ENCODE measurements around the gene HOXD3.

The HOXD3 gene

GRCh38 chr2:176156807-176157498 is at the start of gene HOXD3:
Gene HOXD3 (plus strand): TSS chr2:176157307. CDS start chr2:176169115, 11,808 bp downstream.
- no peak for DNase-seq

DNA sequence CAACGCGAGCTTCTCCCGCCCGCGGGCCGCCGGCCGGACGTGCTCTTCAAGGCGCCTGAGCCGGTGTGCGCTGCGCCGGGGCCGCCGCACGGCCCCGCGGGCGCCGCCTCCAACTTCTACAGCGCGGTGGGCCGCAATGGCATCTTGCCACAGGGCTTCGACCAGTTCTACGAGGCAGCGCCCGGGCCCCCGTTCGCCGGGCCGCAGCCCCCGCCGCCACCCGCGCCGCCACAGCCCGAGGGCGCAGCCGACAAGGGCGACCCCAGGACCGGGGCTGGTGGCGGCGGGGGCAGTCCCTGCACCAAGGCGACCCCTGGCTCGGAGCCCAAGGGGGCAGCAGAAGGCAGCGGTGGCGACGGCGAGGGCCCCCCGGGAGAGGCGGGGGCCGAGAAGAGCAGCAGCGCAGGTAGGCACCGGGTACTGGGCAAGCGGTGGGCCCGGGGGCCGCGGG is 49.4 kb upstream of the HOXD3 start:
- DNase-seq = no peak

DNA sequence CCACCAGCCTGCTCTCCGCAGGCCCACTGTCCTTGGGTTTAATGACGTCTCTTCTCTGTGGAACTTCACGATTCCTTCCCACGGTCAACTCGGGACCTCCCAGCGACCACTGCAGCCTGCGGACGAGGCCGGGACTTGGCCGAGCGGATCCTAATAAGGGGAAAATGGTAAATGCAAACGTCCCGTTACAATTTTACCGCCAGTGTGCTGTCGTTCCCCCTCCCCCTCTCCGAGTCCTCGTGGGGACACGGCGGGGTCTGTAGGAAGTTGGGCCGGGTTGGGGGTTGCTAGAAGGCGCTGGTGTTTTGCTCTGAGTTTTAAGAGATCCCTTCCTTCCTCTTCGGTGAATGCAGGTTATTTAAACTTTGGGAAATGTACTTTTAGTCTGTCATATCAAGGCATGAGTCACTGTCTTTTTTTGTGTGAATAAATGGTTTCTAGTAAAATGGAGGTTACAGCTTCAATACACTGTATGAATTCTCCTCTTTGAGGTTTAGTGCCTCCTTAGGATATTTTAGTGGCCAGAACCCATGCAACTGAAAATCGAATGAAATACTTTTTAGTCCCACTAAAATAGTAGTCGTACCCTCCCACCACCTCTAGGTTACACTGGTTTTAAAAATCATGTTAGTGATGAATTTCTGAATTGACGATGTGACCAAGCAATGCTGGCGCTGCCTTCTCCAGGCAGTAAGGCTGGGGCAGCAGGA is 47.8 kb upstream of the HOXD3 start:
- DNase-seq = no peak

- no peak for DNase-seq
Measured at GRCh38 chr2:176109946-176110345, 47.2 kb upstream of the HOXD3 start.

- DNase-seq = no peak
Measured at GRCh38 chr2:176110415-176111308, 46.4 kb upstream of the HOXD3 start.

DNA sequence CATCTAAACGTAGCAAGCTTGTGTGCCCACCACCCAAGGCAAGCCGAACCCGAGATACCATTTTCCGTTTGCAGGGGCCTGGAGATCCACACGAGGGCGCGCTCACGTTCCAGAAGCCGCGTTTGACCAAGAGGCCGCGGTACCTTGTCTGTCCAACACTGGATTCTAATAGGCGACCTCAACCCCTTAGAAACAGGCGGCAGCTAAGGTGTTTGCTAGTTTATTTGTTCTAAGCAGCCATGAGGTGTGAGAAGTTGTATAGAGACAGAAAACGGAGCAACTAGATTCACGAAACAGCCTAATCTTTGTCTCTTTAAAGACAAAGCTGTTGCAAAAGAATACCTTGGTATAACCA is 45.8 kb upstream of the HOXD3 start:
- no peak for DNase-seq

DNA sequence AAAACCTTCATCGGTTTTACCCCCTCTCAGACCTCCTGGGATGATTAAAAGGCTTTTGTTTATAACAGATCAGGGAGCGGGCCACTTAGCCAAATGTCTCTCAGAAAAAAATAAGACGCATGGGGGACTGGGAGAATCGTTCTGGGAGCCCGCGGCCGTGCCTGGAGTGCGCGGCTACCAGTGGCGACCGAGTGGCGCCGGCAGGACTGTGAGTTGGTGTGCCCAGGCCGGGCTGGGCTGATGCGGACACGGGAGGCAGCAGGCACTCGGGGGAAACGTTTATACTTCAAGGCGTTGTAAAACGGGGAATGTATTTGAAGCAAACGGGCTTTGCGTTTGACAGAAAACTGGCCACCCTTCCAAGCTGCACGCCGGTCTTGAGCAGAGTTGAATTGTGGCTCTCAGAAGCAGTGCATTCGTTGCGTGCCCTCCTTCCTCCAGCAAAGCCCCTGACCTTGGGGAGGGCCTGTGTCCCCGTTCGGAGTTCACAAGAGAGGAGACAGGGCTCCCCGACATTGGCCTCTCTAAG is 45.2 kb upstream of the HOXD3 start:
- no peak for DNase-seq

GRCh38 chr2:176112375-176113302 is 44.5 kb upstream of the HOXD3 start:
- no peak for DNase-seq

DNA sequence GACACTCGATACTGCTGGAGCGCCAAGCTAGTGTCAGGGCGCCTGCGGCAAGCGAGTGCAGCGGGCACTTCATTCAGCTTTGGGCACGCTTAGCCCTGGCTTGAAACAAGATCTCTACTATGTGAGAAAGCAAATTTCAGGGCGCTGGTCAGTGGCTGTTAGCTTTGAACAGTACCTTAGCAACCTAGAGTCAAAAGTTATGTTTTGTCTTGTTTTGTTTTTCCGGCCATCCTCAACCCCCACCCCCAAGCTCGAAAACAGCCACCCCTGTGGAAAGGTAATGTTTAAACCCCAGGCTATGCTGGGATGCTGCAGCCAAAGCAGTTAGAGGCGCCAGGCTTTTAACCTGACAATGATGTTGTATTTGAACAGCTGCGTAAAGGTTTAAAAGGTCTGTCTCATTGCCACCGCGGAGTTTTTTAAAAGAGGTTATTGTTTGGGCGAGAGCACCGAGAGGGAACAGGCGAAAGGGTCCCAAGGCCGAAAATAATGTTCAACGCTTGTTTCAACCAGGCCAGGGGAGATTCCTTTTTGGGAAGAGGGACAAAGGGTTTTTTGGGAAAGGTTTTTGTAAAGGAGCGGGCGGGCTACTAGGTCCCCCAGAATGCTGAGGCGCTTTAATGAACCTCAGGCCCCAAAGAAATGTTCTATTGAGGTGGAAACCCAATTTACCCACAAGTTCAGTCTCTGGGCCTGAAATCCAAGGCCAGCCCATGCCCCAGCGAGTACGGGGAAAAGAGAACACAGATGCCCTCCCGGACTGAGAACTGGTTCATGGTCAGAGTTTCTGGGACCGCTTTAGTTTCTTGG is 42.8 kb upstream of the HOXD3 start:
- no peak for DNase-seq

GRCh38 chr2:176114930-176115625 is 42.0 kb upstream of the HOXD3 start:
- no peak for DNase-seq

GRCh38 chr2:176115883-176116813 is 41.0 kb upstream of the HOXD3 start, which contains the start of gene HOXD10:
Gene HOXD10 (plus strand): TSS chr2:176116778. CDS start chr2:176116834, 56 bp downstream.
- DNase-seq = no peak

- DNase-seq = no peak
Measured at GRCh38 chr2:176117162-176117822, 39.8 kb upstream of the HOXD3 start.

- no peak for DNase-seq
Measured at GRCh38 chr2:176117823-176118371, 39.2 kb upstream of the HOXD3 start.

DNA sequence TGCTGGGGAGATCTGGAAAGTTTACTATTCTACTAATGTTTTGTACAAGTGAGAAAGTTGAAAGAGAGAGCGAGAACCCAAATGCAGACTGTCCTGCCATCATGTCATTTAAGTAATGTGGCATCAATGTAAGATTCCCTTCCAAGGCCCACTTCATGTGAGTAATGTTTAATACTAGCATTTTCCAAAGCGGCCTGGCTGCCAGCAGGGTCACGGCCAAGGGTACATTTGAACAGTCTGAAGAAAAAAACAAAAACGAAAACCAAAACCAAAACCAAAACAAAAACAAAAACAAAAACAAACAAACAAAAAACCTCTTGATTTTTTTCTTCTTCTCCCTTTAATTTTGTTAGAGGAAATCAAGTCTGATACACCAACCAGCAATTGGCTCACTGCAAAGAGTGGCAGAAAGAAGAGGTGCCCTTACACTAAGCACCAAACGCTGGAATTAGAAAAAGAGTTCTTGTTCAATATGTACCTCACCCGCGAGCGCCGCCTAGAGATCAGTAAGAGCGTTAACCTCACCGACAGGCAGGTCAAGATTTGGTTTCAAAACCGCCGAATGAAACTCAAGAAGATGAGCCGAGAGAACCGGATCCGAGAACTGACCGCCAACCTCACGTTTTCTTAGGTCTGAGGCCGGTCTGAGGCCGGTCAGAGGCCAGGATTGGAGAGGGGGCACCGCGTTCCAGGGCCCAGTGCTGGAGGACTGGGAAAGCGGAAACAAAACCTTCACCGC is 38.3 kb upstream of the HOXD3 start:
- no peak for DNase-seq

DNA sequence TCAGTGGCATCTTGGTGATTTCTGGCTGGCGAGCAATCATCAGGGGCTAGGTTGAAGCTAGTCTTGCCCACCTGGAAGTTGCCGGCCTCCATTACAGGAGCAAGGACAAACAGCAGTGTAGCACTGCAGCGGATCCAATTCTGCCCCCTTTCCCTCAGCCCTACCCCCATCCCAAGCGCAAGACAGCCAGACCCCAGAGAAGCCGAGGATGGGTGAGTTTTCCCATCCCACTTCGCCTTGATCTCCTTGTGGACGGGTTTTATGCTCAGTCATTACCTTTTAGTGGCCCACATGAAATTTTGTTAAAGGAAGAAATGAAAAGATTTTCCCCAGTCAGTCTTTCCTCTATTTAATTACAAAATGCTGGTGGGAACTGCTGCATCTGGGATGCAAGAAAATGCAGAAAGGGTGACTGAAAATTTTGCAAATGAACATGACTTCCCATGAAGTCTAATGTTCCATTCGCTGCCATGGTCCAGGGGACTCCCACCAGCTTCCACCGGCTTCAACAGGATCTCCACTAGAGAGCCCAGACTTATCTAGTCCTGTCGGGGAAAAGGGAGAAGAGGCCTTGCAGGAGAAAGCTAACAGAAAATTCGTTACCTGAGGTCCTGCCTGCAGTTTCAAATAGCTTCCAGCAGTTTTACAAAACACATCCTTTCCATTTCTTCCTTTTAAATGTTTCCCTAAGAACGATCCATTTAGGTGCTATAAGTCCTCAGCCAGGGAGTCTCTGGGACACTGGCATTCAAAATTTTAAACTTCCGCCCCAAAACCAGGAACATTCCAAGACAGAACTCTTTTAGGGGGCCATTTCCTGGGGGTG is 36.5 kb upstream of the HOXD3 start:
- DNase-seq = no peak

DNA sequence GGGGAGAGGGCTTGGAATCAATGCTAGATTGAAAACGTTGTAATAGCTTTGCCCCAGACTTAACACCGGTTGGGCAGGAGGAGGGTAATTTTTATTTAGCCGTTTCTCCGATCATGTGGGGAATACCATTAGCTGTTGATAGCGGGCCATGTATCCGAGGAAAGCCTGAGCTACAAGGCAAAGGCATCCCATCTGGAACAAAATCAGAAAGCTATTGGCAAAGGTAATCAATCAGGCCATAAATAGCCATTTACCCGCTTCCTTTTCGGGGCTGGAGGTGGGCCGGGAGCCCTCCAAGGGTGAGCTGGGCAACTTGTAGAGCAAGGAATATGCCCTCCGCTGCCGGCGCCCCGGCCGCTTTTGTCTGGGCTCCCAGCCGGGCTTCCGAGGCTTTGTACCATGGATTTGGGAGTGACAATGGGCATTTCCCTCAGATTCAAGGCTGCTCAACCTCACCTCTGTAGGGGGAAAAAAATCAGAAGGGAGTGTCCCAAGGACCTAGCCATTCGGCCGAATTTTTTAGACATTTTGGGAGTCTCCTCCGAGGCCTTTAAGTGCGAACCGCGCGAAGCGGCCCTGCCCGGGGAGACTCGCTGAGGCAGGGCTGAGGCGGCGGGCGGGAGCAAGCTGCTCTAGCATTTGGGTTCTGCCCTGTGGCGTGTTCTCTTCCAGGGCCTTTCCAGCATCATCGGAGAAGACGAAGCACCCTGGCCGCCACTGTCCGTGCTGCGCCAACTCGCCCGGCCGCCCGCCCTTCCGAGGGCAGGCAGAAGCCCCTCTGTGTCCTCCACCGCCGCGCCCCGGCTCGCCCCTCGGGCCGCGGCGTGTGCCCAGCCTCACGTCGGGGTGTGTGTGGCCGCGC is 35.7 kb upstream of the HOXD3 start:
- no peak for DNase-seq

Measured in stimulated activated CD4-positive, alpha-beta T cell treated with anti-CD3 and anti-CD28 coated beads, Interleukin-4, amount 100 ng/mL, for 24 hours (primary cell).